ENCODE measurements around the gene ABHD17B.

- TF ChIP-seq CTCF (conservative IDR thresholded peaks at IDR 0.05; ENCODE audit: low read length) = no peak
- TF ChIP-seq EZH2phosphoT487 (IDR thresholded peaks at IDR 0.05; ENCODE audit: borderline replicate concordance, low read depth, low read length) = no peak
These were observed 35.6 kb downstream of the ABHD17B start for GRCh38 chr9:71875345-71875744.

All from OCI-LY7 (cell line).